Dermis microvascular lymphatic vessel endothelial cell (primary cell): ENCODE results near the gene NGF. TPM values are rescaled to one million over a fixed set of nuclear protein-coding genes. Genes with fewer than 3 reads are reported as not detected.
"Not testable (repeated sequence)": the region's sequence is repeated elsewhere in the genome, so short reads cannot be mapped to it uniquely, and the experiment has no call there.

Source experiments
- DNase-seq, 2 donors: peaks; one replicate each; pipeline versions ENCODE4 v3.0.0 to v3.0.0-alpha.2; 2010; ENCODE audit warnings: low read depth in 2 of 2
- total RNA-seq: library from RNA; depleted of rRNA; stranded (reverse); fragments of >200 nt; gene quantifications from 2 replicates; pipeline ENCODE4 v1.2.1, GENCODE V29; 2014

NGF gene
- 0.26 and 0.51 TPM in 2 replicates for total RNA-seq

GRCh38 chr1:115337633-115338456, at the start of gene NGF:
Gene NGF (minus strand): TSS chr1:115338249. CDS start chr1:115286795, 51,454 bp downstream.
- peak in 1 of 2 donors; percentile 37 for DNase-seq

DNA sequence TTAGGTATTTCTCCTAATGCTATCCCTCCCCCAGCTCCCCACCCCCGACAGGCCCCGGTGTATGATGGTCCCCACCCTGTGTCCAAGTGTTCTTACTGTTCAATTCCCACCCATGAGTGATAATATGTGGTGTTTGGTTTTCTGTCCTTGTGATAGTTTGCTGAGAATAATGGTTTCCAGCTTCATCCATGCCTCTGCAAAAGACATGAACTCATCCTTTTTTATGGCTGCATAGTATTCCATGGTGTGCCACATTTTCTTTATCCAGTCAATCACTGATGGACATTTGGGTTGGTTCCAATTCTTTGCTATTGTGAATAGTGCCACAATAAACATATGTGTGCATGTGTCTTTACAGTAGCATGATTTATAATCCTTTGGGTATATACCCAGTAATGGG, 45.4 kb upstream of the NGF start:
- not testable (repeated sequence) for DNase-seq

GRCh38 chr1:115379943-115380342, 41.9 kb upstream of the NGF start:
- no peak for DNase-seq

DNA sequence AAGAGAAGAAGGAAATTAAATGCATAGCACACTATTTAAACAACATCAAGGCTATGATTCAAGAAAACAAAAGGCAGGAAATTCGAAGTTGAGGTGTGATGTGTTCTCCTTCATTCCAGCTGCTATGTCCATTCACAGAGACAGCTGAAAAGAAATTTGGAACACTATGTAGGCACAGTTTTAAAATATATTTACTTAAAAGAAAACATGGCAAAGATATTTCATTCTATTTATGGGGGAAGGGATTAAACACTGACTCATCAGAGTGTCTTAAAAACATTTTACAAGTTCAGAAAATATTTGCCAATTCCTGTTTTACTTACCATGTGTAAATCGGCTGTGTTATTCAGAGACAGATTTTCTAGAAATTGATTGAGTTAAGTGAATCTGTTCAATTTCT, 39.4 kb upstream of the NGF start:
- no peak for DNase-seq

DNA sequence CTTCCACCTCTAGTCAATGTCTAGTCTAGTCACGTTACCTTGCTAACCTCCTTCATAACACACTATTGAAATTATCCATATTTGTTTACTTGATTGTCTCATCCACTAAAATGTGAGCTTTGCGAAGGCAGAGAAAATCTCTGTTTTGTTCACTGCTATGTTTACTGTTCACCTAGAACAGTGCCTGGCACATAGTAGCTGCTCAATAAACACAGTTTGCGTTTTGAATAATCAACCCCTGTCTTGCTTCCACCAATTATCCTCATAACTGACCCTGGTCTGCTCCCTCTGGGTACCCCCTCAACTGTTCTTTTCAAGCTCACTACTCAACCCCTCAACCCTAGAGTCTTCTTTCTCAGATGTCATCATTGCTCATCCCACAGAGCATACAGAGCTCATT, 36.5 kb upstream of the NGF start:
- no peak for DNase-seq

DNA sequence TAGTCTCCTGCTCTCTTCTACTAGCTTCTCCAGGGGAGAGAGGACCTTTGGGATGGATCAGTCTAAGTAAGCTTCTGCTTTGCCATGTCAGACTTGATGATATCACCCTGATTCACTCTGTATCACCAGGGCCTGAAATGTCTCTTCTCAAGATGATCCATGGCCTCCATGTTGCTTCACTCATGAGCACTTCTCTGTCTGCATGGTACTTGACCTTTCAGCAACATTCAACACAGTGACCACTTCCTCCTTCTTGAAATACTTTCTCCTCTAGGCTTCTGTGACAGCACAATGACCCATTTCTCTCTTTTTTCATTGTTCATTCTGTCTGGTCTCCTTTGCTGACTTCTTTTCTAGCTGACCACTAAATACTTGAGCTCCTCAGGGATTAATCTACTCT, 35.3 kb upstream of the NGF start:
- no peak for DNase-seq

- no peak for DNase-seq
These were observed 27.7 kb upstream of the NGF start for GRCh38 chr1:115365738-115366137.

GRCh38 chr1:115364780-115365155, 26.7 kb upstream of the NGF start:
- DNase-seq = no peak

DNA sequence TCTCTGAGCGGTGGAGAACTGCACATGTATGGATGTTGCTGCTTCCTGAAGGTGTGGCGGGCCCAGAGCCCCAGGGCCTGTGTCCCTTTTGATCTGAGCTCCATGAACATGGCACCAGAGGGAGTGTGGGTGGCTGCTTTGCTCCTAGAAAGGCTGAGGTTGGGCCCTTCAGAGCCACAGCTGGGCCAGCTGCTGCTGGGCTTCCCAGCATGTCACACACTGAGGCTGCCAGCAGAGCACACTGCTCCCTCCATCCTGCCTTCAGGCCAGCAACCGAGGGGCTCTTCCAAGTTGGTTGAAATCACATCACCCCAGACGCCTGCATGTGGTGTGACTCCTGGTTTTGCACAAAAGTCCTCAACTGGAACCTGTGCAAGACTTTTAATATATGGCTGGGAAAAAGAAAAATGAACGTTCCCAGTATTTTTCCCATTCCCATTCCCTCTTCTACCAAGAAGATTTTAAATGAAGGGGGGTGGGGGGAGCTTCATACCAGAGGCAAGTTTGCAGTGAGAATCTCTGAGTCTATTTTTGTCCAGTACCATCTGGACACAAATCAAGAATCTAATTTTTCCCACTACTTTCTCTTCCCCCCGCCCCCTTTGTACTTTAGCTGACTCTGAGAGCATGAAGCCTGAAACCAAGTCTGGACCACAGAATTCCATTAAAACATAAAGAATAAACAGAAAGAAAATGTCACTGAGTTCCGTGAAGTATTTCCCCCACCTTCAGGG, 26.2 kb upstream of the NGF start:
- no peak for DNase-seq

GRCh38 chr1:115363171-115363570, 25.1 kb upstream of the NGF start:
- no peak for DNase-seq

DNA sequence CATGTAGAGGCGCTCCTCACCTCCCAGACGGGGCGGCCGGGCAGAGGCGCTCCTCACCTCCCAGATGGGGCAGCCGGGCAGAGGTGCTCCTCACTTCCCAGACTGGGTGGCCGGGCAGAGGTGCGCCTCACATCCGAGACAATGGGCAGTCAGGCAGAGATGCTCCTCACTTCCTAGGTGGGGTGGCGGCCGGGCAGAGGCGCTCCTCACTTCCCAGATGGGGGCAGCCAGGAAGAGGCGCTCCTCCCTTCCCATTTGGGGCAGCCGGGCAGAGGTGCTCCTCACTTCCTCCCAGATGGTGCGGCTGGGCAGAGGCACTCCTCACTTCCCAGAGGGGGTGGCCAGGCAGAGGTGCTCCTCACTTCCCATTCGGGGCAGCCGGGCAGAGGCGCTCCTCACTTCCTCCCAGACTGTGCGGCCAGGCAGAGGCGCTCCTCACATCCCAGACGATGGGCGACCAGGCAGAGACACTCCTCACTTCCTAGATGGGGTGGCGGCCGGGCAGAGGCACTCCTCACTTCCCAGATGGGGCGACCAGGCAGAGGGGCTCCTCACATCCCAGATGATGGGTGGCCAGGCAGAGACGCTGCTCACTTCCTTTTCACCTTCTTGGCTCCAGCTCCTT, 22.6 kb upstream of the NGF start:
- not testable (repeated sequence) for DNase-seq

GRCh38 chr1:115359787-115360452, 21.9 kb upstream of the NGF start:
- DNase-seq = not testable (repeated sequence)

GRCh38 chr1:115356356-115356755, 18.3 kb upstream of the NGF start:
- DNase-seq = no peak

DNA sequence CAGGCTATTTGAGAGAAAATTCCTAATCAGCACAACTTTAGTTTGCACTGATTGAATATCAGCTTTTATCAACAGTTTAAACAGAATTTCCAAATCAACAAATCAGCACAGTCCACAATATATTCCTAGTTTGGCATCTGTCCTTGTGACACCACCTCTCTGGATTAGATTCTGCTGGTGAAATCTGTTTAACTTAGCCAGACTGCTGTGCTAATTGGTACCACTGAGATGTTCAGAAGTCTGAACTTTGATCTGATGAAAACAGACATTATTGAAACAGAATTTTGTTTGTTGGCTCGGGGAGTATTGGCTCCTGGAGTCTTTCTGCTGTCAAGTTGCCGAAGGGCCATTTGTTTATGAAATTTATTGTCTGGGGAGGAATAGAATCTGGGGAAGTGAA, 17.0 kb upstream of the NGF start:
- no peak for DNase-seq

GRCh38 chr1:115351143-115351542, 13.1 kb upstream of the NGF start:
- DNase-seq = no peak

- no peak for DNase-seq
These were observed 10.6 kb upstream of the NGF start for GRCh38 chr1:115348636-115349035.

DNA sequence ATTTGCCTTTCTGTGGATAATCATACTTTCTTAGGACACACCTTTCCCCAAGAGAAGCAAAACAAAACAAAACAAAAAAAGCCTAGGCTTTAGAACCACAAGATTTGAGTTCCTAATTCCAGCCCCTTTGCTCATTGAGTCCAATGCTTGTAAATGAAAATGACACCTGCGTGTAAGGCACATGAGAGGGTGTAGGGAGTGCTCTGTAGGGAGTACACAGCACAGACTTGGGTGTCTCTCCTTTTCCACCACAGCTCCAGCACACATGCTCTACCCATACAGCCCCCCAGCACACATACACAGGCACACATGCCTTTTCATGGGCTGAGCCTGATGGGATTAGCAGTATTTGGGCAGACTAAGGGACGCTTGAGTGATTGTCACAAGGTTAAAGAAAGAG, 9.2 kb upstream of the NGF start:
- no peak for DNase-seq

- no peak for DNase-seq
These were observed 5.2 kb upstream of the NGF start for GRCh38 chr1:115343200-115343737.

- DNase-seq = no peak
These were observed 3.9 kb upstream of the NGF start for GRCh38 chr1:115341948-115342347.

DNA sequence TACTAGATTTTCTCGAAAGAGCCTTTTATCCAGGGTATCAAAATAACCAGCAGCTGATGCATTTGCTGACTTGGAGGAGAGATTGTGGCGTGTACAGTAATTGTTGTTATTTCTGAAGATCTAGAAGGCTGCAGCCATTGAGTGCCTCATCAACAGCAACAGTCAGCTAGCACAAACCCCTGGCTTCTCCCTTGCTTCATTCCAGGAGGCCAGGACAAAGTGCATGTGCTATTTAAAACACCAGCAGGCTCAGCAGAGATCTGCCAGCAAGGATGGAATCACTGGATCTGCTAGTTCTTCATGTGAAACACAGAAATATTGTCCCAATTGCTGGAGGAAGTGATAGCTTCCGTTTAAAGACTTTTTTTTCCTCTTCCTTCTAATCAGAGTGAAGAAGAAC, 2.8 kb upstream of the NGF start:
- no peak for DNase-seq

GRCh38 chr1:115338457-115338820, 390 bp upstream of the NGF start:
- DNase-seq = no peak

- DNase-seq = no peak
These were observed 795 bp downstream of the NGF start for GRCh38 chr1:115337276-115337632.
